ENCODE data around the gene AGFG2.

GRCh38 chr7:100611983-100612729, 73.2 kb downstream of the AGFG2 start, which contains the start of gene MOSPD3:
- TF ChIP-seq ZNF101 (CRISPR knock-in tag; IDR thresholded peaks at IDR 0.05; ENCODE audit: borderline replicate concordance, low read depth) (no peak), ZBTB33 (CRISPR knock-in tag; IDR thresholded peaks at IDR 0.05) (no peak), ZNF644 (CRISPR knock-in tag; IDR thresholded peaks at IDR 0.05; ENCODE audit: low read depth) (no peak), REPIN1 (CRISPR knock-in tag; IDR thresholded peaks at IDR 0.05; ENCODE audit: borderline replicate concordance, low read depth) (no peak), SMC3 (IDR thresholded peaks at IDR 0.05; ENCODE audit: low read length) (no peak)
- TF ChIP-seq, protein P1, sequence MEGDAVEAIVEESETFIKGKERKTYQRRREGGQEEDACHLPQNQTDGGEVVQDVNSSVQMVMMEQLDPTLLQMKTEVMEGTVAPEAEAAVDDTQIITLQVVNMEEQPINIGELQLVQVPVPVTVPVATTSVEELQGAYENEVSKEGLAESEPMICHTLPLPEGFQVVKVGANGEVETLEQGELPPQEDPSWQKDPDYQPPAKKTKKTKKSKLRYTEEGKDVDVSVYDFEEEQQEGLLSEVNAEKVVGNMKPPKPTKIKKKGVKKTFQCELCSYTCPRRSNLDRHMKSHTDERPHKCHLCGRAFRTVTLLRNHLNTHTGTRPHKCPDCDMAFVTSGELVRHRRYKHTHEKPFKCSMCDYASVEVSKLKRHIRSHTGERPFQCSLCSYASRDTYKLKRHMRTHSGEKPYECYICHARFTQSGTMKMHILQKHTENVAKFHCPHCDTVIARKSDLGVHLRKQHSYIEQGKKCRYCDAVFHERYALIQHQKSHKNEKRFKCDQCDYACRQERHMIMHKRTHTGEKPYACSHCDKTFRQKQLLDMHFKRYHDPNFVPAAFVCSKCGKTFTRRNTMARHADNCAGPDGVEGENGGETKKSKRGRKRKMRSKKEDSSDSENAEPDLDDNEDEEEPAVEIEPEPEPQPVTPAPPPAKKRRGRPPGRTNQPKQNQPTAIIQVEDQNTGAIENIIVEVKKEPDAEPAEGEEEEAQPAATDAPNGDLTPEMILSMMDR (CRISPR knock-in tag; IDR thresholded peaks at IDR 0.05) = no peak
